ENCODE data around the gene SF3A1. TPM values are rescaled to one million over a fixed set of nuclear protein-coding genes. Genes with fewer than 3 reads are reported as not detected.
"Not testable (repeated sequence)": the region's sequence is repeated elsewhere in the genome, so short reads cannot be mapped to it uniquely, and the experiment has no call there.

SF3A1 gene
- total RNA-seq (2014; rRNA removed; shearing (Covaris generic)), result 70.1 and 97.1 TPM in 2 replicates

- peak; percentile 98 for DNase-seq
- Histone ChIP-seq H3K4me3 (ENCODE audit: insufficient read depth, low read depth, low read length) (peak within 1 kb of the TSS; percentile 87), H3K36me3 (replicated peaks; ENCODE audit: control insufficient read depth, insufficient read depth, low read length) (peaks cover 11% of the 10 kb centered on the region), H3K27me3 (ENCODE audit: control insufficient read depth, insufficient read depth, low read length) (no peaks in the 10 kb centered on the region)
Measured at GRCh38 chr22:30356449-30357235, at the start of gene SF3A1, which contains the start of gene CCDC157. Gene SF3A1, minus strand, starts transcription at chr22:30356894. Its CDS starts 102 bp downstream, at chr22:30356792. Gene CCDC157, plus strand, starts transcription at chr22:30357007. Its CDS starts 8,994 bp downstream, at chr22:30366001.

- H3K36me3 ChIP-seq (replicated peaks; ENCODE audit: control insufficient read depth, insufficient read depth, low read length), result peaks cover 6% of the 10 kb centered on the region
- no peaks in the 10 kb centered on the region for H3K27me3 ChIP-seq (ENCODE audit: control insufficient read depth, insufficient read depth, low read length)
- H3K4me3 ChIP-seq (ENCODE audit: insufficient read depth, low read depth, low read length), result no peak overlapping the region
- DNase-seq, result no peak
Measured at GRCh38 chr22:30406400-30406799, 49.7 kb upstream of the SF3A1 start.

GRCh38 chr22:30405731-30406130 is 49.0 kb upstream of the SF3A1 start:
- peaks cover 6% of the 10 kb centered on the region for H3K36me3 ChIP-seq (replicated peaks; ENCODE audit: control insufficient read depth, insufficient read depth, low read length)
- no peaks in the 10 kb centered on the region for H3K27me3 ChIP-seq (ENCODE audit: control insufficient read depth, insufficient read depth, low read length)
- no peak for DNase-seq
- no peak overlapping the region for H3K4me3 ChIP-seq (ENCODE audit: insufficient read depth, low read depth, low read length)

GRCh38 chr22:30404307-30404706 is 47.6 kb upstream of the SF3A1 start:
- peaks cover 5% of the 10 kb centered on the region for H3K36me3 ChIP-seq (replicated peaks; ENCODE audit: control insufficient read depth, insufficient read depth, low read length)
- no peak for DNase-seq
- H3K4me3 ChIP-seq (ENCODE audit: insufficient read depth, low read depth, low read length), result no peak overlapping the region

GRCh38 chr22:30402766-30403104 is 46.0 kb upstream of the SF3A1 start:
- H3K36me3 ChIP-seq (replicated peaks; ENCODE audit: control insufficient read depth, insufficient read depth, low read length); H3K27me3 ChIP-seq (ENCODE audit: control insufficient read depth, insufficient read depth, low read length); DNase-seq; H3K4me3 ChIP-seq (ENCODE audit: insufficient read depth, low read depth, low read length): not testable (repeated sequence)

More at GRCh38 chr22:30404307-30404706, 47.6 kb upstream of the SF3A1 start:
- H3K27me3 ChIP-seq (ENCODE audit: control insufficient read depth, insufficient read depth, low read length), result no peaks in the 10 kb centered on the region

- peaks cover 2% of the 10 kb centered on the region for H3K36me3 ChIP-seq (replicated peaks; ENCODE audit: control insufficient read depth, insufficient read depth, low read length)
- peaks cover 12% of the 10 kb centered on the region for H3K27me3 ChIP-seq (ENCODE audit: control insufficient read depth, insufficient read depth, low read length)
- no peak overlapping the region for H3K4me3 ChIP-seq (ENCODE audit: insufficient read depth, low read depth, low read length)
- DNase-seq, result peak; percentile 73
Measured at GRCh38 chr22:30402028-30402765, 45.5 kb upstream of the SF3A1 start.

- H3K4me3 ChIP-seq (ENCODE audit: insufficient read depth, low read depth, low read length); H3K36me3 ChIP-seq (replicated peaks; ENCODE audit: control insufficient read depth, insufficient read depth, low read length); DNase-seq: not testable (repeated sequence)
- peaks cover 17% of the 10 kb centered on the region for H3K27me3 ChIP-seq (ENCODE audit: control insufficient read depth, insufficient read depth, low read length)
Measured at GRCh38 chr22:30401024-30401423, 44.3 kb upstream of the SF3A1 start.

GRCh38 chr22:30400159-30400558 is 43.5 kb upstream of the SF3A1 start:
- peak; percentile 15 for DNase-seq
- Histone ChIP-seq H3K4me3 (ENCODE audit: insufficient read depth, low read depth, low read length) (no peak overlapping the region), H3K27me3 (ENCODE audit: control insufficient read depth, insufficient read depth, low read length) (peaks cover 20% of the 10 kb centered on the region), H3K36me3 (replicated peaks; ENCODE audit: control insufficient read depth, insufficient read depth, low read length) (no peaks in the 10 kb centered on the region)

- Histone ChIP-seq H3K4me3 (ENCODE audit: insufficient read depth, low read depth, low read length) (no peak overlapping the region), H3K36me3 (replicated peaks; ENCODE audit: control insufficient read depth, insufficient read depth, low read length) (no peaks in the 10 kb centered on the region), H3K27me3 (ENCODE audit: control insufficient read depth, insufficient read depth, low read length) (peaks cover 20% of the 10 kb centered on the region)
- no peak for DNase-seq
Measured at GRCh38 chr22:30399718-30400117, 43.0 kb upstream of the SF3A1 start.

GRCh38 chr22:30398685-30399680 is 42.3 kb upstream of the SF3A1 start:
- Histone ChIP-seq H3K36me3 (replicated peaks; ENCODE audit: control insufficient read depth, insufficient read depth, low read length) (no peaks in the 10 kb centered on the region), H3K27me3 (ENCODE audit: control insufficient read depth, insufficient read depth, low read length) (peaks cover 20% of the 10 kb centered on the region), H3K4me3 (ENCODE audit: insufficient read depth, low read depth, low read length) (no peak overlapping the region)
- peak; percentile 36 for DNase-seq

- H3K27me3 ChIP-seq (ENCODE audit: control insufficient read depth, insufficient read depth, low read length), result peaks cover 20% of the 10 kb centered on the region
- peak overlapping the region; percentile 66 for H3K4me3 ChIP-seq (ENCODE audit: insufficient read depth, low read depth, low read length)
- H3K36me3 ChIP-seq (replicated peaks; ENCODE audit: control insufficient read depth, insufficient read depth, low read length), result no peaks in the 10 kb centered on the region
- peak; percentile 58 for DNase-seq
Measured at GRCh38 chr22:30397656-30398635, 41.3 kb upstream of the SF3A1 start.

- H3K27me3 ChIP-seq (ENCODE audit: control insufficient read depth, insufficient read depth, low read length), result peaks cover 20% of the 10 kb centered on the region
- peak within 1 kb of the TSS; percentile 66 for H3K4me3 ChIP-seq (ENCODE audit: insufficient read depth, low read depth, low read length)
- H3K36me3 ChIP-seq (replicated peaks; ENCODE audit: control insufficient read depth, insufficient read depth, low read length), result no peaks in the 10 kb centered on the region
- peak; percentile 92 for DNase-seq
Measured at GRCh38 chr22:30396871-30397655, 40.4 kb upstream of the SF3A1 start, which contains the start of gene SEC14L2. Gene SEC14L2, plus strand, starts transcription at chr22:30397018. Its CDS starts 99 bp downstream, at chr22:30397117.

Data from H7 (cell line).